GOT3 (cell line): ENCODE results near the gene ANXA5.
"Not testable (repeated sequence)": the region's sequence is repeated elsewhere in the genome, so short reads cannot be mapped to it uniquely, and the experiment has no call there.

Experiments used
- DNase-seq: peaks from one replicate; lab custom pipeline; 2025; ENCODE audit warnings: mixed read lengths; lab: John Stamatoyannopoulos, UW

The ANXA5 gene

GRCh38 chr4:121679267-121679666 lies 17.5 kb downstream of the ANXA5 start:
- DNase-seq = no peak

DNA sequence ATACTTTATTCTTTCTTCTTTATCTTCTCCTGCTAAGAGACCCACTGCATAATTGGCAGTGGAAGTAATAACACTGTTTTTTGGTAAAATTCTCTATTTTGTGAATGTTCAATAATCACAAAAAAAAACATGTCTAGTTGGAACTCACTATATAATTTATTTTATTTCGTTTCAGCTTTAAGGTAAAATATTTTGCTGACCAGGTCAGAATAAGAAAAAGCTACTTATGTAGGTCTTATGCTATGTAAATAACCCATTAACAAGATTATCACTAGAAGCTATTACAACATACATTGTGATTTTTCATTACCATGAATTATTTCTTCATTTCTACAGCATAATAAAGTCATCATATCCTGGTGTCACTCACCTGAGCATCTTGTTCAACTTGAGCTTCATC lies 19.3 kb downstream of the ANXA5 start:
- DNase-seq = no peak

DNA sequence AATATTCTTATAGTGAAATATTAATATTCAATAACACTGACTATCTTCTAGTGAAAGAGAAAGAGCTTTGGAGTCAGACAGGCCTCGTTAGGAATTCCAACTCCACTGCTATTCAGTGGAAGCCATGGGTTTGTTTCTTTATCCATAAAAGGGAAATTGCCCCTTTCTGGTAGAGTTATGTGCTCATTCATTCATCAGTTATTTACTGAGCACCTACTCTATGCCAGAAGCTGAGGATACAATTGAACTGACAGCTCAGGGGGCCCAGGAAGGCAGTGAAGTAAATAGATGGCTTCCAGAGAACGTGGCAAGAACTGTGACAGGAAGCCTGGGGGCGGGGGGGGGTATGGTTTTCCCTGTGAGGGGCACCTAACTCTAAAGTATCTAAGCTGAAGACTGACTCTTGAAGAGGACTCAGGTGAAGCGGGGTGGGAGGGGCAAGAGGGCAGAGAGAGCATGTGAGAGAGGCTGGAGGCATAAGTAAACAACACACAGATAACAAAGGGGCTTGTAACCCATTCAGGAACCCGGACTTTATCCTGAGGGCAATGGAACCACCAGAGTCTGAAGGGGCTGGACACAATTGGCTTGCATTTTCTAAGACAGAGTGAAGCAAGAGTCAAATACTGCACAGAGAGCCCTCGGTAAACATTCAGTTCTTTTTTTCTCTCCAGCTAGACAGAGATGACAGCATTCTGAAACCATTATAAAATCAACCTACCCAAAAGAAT lies 20.3 kb downstream of the ANXA5 start:
- no peak for DNase-seq

DNA sequence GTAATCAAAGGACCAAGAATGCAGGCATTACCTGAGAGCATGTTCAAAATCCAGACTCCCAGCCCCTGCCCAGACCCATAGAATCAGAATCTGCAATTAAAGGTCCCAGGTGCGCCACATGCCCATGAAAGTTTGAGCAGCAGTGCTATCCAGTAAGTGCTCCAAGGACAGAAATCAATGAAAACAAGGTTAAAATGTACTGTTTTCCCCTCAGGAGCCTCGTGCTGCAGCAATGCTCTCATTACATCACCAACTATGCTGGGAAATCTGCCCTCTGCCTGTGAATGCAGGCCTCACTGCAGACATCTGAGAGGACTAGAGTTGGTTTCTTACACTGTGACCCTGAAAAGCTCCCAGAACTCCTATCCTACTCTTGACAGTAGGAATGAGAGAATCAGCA lies 21.1 kb downstream of the ANXA5 start:
- no peak for DNase-seq

GRCh38 chr4:121674696-121675095 lies 22.1 kb downstream of the ANXA5 start:
- no peak for DNase-seq

DNA sequence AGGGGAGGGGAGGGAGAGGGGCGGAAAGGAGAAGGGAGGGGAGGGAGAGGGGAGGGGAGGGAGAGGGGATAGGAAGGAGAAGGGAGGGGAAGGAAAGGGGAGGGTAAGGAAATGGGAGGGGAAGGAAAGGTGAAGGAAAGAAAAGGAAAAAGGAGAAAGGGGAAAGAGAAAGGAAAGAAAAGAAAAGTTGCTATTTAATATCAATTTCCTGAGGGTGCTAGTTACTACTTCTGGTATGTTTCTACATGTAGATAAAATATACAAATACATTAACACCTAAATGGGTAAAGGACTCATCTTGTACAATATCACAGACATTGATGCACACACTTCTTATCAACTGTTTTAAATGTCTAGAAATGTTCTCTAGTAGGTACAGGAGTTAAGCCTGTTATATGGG lies 22.6 kb downstream of the ANXA5 start:
- DNase-seq = no peak

DNA sequence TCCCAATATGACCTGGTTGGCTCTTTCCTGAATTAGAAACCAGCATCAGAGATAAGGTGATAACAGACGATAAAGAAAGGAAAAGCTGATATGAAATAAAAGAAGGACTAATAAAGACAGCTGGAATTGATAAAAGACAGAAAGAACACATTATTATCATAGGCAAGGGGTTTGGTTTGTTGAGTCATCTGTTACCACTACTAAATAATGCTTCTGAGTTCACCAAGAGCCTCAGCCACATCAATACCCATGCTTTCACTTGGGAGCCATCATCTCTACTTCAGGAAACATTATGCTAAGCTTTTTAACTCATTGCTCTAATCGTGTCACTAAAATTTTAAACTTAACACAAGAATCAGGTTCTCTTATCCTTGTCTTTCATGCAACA lies 27.6 kb downstream of the ANXA5 start:
- no peak for DNase-seq

DNA sequence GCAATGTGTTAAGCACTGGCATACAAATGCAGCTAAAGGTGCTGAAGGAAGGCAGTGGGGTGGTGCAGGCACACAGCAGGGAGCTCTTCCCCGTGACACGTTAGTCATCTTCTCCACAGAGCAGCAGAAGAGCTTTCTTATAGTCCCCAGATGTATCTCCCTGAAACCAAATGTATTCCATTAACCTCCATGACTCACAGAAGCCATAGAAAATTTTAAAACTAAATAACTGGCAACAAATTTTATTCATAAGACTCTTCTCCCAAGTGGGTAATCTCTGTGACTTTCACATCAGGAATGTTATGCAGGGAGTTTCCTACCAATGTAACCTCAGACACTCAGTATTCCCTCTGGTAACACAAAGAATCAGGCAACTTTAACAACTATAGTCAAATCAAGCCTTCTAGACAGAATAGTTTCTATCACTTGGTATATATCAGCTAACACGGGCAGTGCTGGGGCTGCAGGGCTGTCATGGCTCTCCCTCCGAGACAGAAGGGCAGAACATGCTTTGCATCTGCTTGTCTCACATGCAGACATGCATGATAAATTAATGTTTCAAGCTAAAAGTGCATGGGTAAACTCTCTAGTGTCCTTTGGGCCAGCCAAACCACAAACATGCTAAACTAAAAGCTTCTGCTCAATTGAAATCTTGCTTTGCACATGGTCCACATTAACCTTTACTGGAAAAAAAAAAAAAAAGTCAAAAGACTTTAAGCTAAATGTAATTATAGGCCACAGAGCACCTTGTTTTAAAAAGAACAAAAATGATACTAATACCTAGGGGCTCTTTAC lies 28.2 kb downstream of the ANXA5 start:
- no peak for DNase-seq

DNA sequence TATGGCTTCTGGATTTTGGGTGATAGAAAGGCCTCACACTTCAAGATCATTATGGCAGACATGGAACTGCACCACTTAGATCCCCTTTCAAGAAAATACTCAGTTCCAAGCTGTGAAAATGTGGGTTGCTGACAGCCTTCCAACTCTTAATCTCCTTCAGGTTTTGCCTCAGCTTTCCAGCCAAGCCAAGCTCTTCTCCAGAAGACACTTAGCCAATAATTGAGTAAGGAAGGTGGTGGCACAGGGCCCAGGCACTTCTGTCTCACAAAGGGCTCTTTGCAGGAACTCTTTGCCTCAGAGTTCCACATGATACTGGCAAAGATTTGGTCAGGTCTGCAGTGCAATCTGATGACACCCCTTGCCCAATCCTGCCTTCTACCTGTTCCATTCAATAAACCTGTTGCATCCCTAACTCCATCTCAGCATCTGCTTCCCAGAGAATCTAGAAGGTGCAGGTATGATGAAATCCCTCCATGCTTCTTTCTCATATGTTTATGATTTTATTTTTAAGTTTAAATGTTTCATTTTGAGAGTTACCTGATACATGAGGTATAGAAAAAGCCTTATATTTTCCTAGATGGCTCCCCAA lies 30.6 kb downstream of the ANXA5 start:
- DNase-seq = no peak

DNA sequence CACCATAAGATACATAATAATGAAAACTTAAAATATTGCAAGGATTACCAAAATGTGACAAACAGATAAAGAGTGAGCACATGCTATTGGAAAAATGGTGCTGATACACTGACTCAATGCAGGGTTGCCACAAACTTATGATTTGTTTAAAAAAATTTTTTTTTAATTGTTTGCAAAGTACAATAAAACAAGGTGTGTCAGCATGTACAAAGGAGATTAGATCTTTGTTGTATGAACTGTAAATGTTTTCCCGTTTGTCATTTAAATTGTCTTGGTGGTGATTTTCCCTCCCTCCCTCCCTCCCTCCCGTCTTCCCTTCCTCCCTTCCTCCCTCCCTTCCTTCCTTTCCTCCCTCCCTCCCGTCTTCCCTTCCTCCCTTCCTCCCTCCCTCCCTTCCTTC lies 31.4 kb downstream of the ANXA5 start:
- DNase-seq = no peak

DNA sequence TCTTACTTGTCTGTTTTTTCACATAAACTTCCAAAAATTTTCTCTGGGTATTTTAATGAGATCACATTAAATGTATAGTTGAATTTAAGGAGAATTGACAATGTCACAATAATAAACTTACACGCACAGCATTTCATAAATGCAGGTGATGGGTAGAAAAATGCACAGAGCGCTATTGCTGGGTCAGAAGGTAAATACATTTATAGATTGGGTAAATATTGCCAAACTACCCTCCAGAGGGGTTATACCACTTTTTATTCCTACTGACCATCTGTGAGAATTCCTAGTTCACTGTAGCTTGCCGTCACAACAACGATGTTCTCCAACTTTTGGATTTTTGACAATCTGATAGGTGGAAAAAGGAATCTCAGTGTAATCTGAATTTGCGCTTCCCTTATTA lies 34.6 kb downstream of the ANXA5 start:
- no peak for DNase-seq

- not testable (repeated sequence) for DNase-seq
Observed at GRCh38 chr4:121660175-121660933, 36.4 kb downstream of the ANXA5 start.

DNA sequence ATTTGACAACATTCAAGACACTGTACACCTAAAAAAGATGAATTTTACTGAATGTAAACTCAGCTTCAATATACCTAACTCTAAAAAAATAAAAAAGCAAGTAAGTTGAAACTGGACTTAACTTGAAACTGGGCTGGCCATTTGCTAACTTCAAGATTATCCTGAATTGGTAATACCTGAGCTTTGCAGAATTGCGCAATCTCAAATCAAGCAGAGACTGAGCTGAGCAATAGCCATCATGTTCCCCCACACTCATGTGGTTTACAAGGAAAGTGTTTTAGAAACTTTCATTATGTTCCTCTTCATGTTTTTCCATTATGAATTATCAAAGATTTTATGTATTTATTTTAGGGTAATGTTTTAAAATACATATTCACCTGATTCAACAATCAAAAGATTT lies 38.7 kb downstream of the ANXA5 start:
- no peak for DNase-seq

DNA sequence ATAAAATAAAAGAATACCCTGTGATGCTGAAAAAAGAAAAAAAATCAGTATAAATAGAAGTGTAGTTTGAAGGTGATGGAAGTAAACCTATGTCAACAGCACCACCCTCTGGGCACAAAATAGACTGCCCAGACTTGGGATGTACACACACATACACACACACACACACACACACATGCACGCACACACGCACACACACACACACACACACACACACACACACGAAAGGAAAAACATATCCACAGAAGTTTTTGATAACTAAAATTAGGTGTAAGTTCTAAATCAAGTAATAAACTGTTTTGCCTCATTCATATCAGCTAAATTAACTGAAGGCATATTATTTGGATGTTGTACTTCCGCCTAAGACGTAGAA lies 40.5 kb downstream of the ANXA5 start:
- DNase-seq = no peak

DNA sequence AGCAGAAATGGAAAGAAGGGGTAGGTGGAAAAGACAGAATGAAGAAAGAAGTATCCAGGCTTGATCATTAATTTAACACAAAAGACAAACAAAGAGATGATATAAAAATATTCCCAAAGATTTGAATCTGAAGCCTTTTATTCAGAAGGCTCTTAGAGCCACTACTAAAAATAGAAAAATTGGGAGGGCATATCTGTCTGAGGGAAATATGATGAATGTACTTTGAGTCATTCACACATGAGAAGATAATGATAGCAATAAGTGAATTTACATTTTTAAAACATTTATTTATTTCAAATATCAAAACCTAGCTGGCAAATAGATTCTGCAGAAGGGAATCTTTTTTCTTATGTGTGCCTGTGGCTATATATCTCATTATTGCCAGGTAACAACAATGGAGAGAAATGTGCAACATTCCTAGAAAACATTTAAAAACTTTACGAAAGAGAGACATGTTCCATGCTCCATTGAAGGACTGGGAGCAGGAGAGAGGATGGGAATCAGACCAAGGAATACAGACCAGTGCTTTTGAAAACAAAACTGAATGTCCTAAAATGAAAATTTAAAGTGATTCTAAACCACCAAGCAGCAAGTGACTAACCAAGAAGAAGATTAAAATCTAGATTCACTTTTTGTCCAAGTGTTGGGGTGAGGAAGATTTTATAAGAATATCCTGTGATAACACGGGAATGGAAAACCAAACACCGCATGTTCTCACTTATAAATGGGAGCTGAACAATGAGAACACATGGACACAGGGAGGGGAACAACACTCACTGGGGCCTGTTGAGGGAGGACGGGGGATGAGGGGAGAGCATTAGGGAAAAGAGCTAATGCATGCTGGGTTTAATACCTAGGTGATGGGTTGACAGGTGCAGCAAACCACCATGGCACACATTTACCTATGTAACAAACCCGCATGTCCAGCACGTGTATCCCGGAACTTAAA lies 41.2 kb downstream of the ANXA5 start:
- DNase-seq = no peak

- no peak for DNase-seq
Observed at GRCh38 chr4:121654738-121655137, 42.0 kb downstream of the ANXA5 start.

- no peak for DNase-seq
Observed at GRCh38 chr4:121653986-121654385, 42.8 kb downstream of the ANXA5 start.

DNA sequence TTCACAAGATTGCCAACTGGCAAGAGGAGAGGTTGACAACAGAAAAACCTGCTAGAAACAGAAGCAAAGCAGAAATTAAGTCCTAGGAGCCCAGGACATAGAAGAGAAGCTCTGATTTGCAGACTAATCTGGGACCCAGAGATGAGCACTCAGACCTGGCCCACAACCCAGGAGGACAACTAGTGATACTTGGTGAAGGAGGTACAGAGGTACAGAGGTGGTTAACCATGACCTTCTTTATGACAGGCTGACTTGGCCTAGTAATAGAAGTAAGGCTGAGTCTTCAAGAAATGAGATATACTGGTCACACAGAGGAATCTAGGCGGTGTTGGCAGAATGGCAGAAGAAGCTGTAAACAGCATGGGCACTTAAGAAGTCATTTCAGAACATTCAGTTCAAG lies 43.6 kb downstream of the ANXA5 start:
- DNase-seq = no peak

GRCh38 chr4:121651597-121651996 lies 45.2 kb downstream of the ANXA5 start:
- DNase-seq = no peak

DNA sequence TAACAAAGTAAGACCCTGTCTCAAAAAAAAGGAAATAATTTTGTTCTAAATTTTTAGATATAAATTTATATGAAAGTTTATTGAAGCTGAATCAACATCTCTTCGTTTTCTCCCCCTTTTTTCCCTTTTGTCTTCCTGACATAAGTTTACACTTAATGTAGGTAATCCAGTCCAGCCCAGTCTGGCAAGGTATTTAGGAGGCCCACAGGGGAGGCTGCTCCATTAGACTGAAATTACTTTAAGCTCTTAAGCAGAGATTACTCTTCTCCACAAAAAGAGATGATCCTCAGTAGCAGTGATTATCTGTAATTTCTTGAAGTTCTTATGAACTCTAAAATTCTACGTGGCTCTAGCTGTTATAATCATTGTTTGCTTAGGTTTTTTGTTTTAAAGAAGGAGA lies 46.0 kb downstream of the ANXA5 start:
- DNase-seq = no peak

DNA sequence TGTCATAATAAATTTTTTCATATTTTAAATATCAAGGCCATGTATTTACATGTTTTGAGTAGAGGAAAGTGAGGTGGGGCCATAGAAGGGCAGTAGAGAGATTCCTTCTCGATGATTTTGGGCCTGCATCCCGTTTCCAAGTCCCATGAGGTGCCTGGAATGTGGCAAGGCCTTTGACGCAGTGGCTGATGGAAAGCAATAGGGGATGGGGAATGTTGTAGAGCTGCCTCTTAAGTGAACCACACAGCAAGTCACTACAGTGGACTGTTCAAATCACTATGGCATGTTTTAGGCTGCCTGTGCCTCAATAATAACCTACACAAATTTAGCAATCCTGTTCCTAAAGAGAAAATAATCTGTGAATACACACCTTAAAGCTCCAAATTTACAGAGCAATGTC lies 48.3 kb downstream of the ANXA5 start:
- no peak for DNase-seq
